ENCODE data around the gene ERAL1. TPM values are rescaled to one million over a fixed set of nuclear protein-coding genes. Genes with fewer than 3 reads are reported as not detected.
"Not testable (repeated sequence)": the region's sequence is repeated elsewhere in the genome, so short reads cannot be mapped to it uniquely, and the experiment has no call there.

Gene ERAL1
- total RNA-seq, 1 experiment from 2014 or later, result 53.7 TPM

GRCh38 chr17:28842282-28843012 lies 12.4 kb upstream of the ERAL1 start, which contains the start of gene FAM222B:
TSS of gene FAM222B (minus strand) at chr17:28842790. CDS start at chr17:28766667, 76,123 bp downstream.
- peak; percentile 78 for DNase-seq (ENCODE audit: unreplicated experiment)
- Mint-ChIP-seq H3K27ac (ENCODE audit: low read depth, unreplicated experiment) (peak within 1 kb of the TSS; percentile 50), H3K9me3 (ENCODE audit: unreplicated experiment) (no peaks in the 10 kb centered on the region), H3K4me1 (ENCODE audit: insufficient read depth, unreplicated experiment) (peaks cover 5% of the 10 kb centered on the region), H3K27me3 (ENCODE audit: insufficient read depth, unreplicated experiment) (no peaks in the 10 kb centered on the region), H3K36me3 (ENCODE audit: insufficient read depth, unreplicated experiment) (no peaks in the 10 kb centered on the region), H3K4me3 (ENCODE audit: unreplicated experiment) (peak within 1 kb of the TSS; percentile 92)
- intact Hi-C loops (cut with micrococcal nuclease), result loop anchor here (2.0 to 5.0 kb wide), 2 partner anchors 34 to 80 kb away; no protein-coding TSS in a partner anchor
- CTCF ChIA-PET, result interaction anchor here (0.5 to 2.8 kb wide), 10 partner anchors 14 to 282 kb away, joined by 3 to 14 read pairs (median 4); partner anchors contain the start of gene FLOT2
- POLR2A ChIA-PET, result interaction anchor here (0.5 to 2.5 kb wide), 44 partner anchors 10 to 452 kb away, joined by 3 to 40 read pairs (median 5); partner anchors contain the start of genes DHRS13, ERAL1, NEK8 and NUFIP2
- TF ChIP-seq CTCF (IDR thresholded peaks at IDR 0.05; ENCODE audit: unreplicated experiment), result no peak
- BruUV-seq (replicated peaks), result no TSS peak

GRCh38 chr17:28843816-28844148 lies 11.0 kb upstream of the ERAL1 start:
- no TSS peak for BruUV-seq (replicated peaks)
- Mint-ChIP-seq H3K4me3 (ENCODE audit: unreplicated experiment) (peak overlapping the region; percentile 92), H3K9me3 (ENCODE audit: unreplicated experiment) (no peaks in the 10 kb centered on the region), H3K27ac (ENCODE audit: low read depth, unreplicated experiment) (no peak overlapping the region), H3K27me3 (ENCODE audit: insufficient read depth, unreplicated experiment) (no peaks in the 10 kb centered on the region), H3K36me3 (ENCODE audit: insufficient read depth, unreplicated experiment) (no peaks in the 10 kb centered on the region), H3K4me1 (ENCODE audit: insufficient read depth, unreplicated experiment) (peaks cover 5% of the 10 kb centered on the region)
- POLR2A ChIA-PET, result interaction anchor here (0.7 to 1.3 kb wide), 3 partner anchors 10 to 56 kb away, joined by 3 read pairs; no protein-coding TSS in a partner anchor
- intact Hi-C loops (cut with micrococcal nuclease), result loop anchor here (2.0 to 5.0 kb wide), 2 partner anchors 35 to 81 kb away; no protein-coding TSS in a partner anchor
- CTCF ChIA-PET, result interaction anchor here (0.5 to 2.8 kb wide), 4 partner anchors 20 to 82 kb away, joined by 3 to 14 read pairs (median 3); no protein-coding TSS in a partner anchor
- no peak for DNase-seq (ENCODE audit: unreplicated experiment)
- TF ChIP-seq CTCF (IDR thresholded peaks at IDR 0.05; ENCODE audit: unreplicated experiment), result no peak

GRCh38 chr17:28846231-28846630 lies 8.6 kb upstream of the ERAL1 start:
- no peak overlapping the region for H3K4me3 Mint-ChIP-seq (ENCODE audit: unreplicated experiment)
- H3K27ac Mint-ChIP-seq (ENCODE audit: low read depth, unreplicated experiment), result no peak overlapping the region
- no peak for TF ChIP-seq CTCF (IDR thresholded peaks at IDR 0.05; ENCODE audit: unreplicated experiment)
- H3K27me3 Mint-ChIP-seq (ENCODE audit: insufficient read depth, unreplicated experiment), result no peaks in the 10 kb centered on the region
- H3K4me1 Mint-ChIP-seq (ENCODE audit: insufficient read depth, unreplicated experiment), result peaks cover 5% of the 10 kb centered on the region
- DNase-seq (ENCODE audit: unreplicated experiment), result peak; percentile 61
- no TSS peak for BruUV-seq (replicated peaks)
- intact Hi-C loops (cut with micrococcal nuclease), result no loop called here
- ChIA-PET POLR2A (interaction anchor here (0.7 to 1.3 kb wide), 3 partner anchors 36 to 94 kb away, joined by 3 to 5 read pairs (median 4); no protein-coding TSS in a partner anchor), CTCF (interaction anchor here (0.6 kb wide), 1 partner anchor 77 kb away, joined by 3 read pairs; no protein-coding TSS in a partner anchor)
- no peaks in the 10 kb centered on the region for H3K9me3 Mint-ChIP-seq (ENCODE audit: unreplicated experiment)
- no peaks in the 10 kb centered on the region for H3K36me3 Mint-ChIP-seq (ENCODE audit: insufficient read depth, unreplicated experiment)

- H3K36me3 Mint-ChIP-seq (ENCODE audit: insufficient read depth, unreplicated experiment); H3K9me3 Mint-ChIP-seq (ENCODE audit: unreplicated experiment); DNase-seq (ENCODE audit: unreplicated experiment); intact Hi-C loops (cut with micrococcal nuclease); H3K4me1 Mint-ChIP-seq (ENCODE audit: insufficient read depth, unreplicated experiment); H3K4me3 Mint-ChIP-seq (ENCODE audit: unreplicated experiment); H3K27me3 Mint-ChIP-seq (ENCODE audit: insufficient read depth, unreplicated experiment); BruUV-seq (replicated peaks); H3K27ac Mint-ChIP-seq (ENCODE audit: low read depth, unreplicated experiment): not testable (repeated sequence)
- ChIA-PET CTCF (interaction anchor here (0.6 kb wide), 1 partner anchor 77 kb away, joined by 3 read pairs; no protein-coding TSS in a partner anchor), POLR2A (interaction anchor here (0.7 to 1.3 kb wide), 3 partner anchors 36 to 95 kb away, joined by 3 to 5 read pairs (median 4); no protein-coding TSS in a partner anchor)
Measured at GRCh38 chr17:28846699-28847098, 8.1 kb upstream of the ERAL1 start.

Measured in MCF 10A (cell line).